HL-60 (cell line): ENCODE results near the gene SLC5A6.

ENCODE experiments used
- GABPA ChIP-seq: IDR thresholded peaks from 2 replicates; pipeline ENCODE4 v1.6.1; 2012; ENCODE audit warnings: low read depth
- POLR2AphosphoS5 ChIP-seq: IDR thresholded peaks from 2 replicates; pipeline ENCODE4 v1.6.1; 2012; ENCODE audit warnings: low read depth
- TF ChIP-seq, protein P1 (sequence below): IDR thresholded peaks from one replicate; pipeline ENCODE4 v1.5.1; 2011; ENCODE audit warnings: low read length, control low read depth, inconsistent platforms; ENCODE audit not compliant: insufficient read depth
- TF ChIP-seq, protein P2 (sequence below): IDR thresholded peaks from 2 replicates; pipeline ENCODE4 v1.6.1; 2012; ENCODE audit warnings: low read depth; ENCODE audit not compliant: insufficient replicate concordance

DNA sequence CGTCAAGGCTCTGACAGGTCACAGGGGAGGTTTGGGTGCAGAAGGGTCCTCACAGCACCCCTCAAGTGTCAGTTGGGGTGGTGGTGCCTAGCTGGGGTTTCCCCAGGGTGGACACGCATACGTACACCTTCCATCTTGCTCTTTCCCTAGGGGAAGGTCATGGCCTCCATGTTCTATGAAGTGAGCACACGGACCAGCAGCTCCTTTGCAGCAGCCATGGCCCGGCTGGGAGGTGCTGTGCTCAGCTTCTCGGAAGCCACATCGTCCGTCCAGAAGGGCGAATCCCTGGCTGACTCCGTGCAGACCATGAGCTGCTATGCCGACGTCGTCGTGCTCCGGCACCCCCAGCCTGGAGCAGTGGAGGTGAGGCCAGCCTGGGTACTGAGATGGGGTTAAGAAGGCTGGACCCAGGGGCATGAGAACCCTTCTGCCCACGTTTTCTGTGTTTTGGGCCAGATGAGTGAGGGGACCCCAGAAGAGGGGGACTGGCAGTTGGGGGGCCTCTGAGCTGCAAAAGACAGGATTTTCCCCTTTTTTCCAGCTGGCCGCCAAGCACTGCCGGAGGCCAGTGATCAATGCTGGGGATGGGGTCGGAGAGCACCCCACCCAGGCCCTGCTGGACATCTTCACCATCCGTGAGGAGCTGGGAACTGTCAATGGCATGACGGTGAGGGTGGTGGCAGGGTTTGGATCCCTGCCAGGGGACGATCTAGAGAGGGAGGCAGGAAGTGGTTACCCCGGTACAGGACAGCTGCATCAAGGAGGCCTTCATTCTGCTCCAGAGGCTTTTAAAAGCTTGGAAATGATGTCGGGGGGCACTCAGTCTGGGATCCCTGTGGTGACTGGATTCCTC lies 29.9 kb upstream of the SLC5A6 start:
- TF ChIP-seq GABPA (no peak), POLR2AphosphoS5 (no peak)
- TF ChIP-seq, protein P1, sequence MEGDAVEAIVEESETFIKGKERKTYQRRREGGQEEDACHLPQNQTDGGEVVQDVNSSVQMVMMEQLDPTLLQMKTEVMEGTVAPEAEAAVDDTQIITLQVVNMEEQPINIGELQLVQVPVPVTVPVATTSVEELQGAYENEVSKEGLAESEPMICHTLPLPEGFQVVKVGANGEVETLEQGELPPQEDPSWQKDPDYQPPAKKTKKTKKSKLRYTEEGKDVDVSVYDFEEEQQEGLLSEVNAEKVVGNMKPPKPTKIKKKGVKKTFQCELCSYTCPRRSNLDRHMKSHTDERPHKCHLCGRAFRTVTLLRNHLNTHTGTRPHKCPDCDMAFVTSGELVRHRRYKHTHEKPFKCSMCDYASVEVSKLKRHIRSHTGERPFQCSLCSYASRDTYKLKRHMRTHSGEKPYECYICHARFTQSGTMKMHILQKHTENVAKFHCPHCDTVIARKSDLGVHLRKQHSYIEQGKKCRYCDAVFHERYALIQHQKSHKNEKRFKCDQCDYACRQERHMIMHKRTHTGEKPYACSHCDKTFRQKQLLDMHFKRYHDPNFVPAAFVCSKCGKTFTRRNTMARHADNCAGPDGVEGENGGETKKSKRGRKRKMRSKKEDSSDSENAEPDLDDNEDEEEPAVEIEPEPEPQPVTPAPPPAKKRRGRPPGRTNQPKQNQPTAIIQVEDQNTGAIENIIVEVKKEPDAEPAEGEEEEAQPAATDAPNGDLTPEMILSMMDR, result no peak
- TF ChIP-seq, protein P2, sequence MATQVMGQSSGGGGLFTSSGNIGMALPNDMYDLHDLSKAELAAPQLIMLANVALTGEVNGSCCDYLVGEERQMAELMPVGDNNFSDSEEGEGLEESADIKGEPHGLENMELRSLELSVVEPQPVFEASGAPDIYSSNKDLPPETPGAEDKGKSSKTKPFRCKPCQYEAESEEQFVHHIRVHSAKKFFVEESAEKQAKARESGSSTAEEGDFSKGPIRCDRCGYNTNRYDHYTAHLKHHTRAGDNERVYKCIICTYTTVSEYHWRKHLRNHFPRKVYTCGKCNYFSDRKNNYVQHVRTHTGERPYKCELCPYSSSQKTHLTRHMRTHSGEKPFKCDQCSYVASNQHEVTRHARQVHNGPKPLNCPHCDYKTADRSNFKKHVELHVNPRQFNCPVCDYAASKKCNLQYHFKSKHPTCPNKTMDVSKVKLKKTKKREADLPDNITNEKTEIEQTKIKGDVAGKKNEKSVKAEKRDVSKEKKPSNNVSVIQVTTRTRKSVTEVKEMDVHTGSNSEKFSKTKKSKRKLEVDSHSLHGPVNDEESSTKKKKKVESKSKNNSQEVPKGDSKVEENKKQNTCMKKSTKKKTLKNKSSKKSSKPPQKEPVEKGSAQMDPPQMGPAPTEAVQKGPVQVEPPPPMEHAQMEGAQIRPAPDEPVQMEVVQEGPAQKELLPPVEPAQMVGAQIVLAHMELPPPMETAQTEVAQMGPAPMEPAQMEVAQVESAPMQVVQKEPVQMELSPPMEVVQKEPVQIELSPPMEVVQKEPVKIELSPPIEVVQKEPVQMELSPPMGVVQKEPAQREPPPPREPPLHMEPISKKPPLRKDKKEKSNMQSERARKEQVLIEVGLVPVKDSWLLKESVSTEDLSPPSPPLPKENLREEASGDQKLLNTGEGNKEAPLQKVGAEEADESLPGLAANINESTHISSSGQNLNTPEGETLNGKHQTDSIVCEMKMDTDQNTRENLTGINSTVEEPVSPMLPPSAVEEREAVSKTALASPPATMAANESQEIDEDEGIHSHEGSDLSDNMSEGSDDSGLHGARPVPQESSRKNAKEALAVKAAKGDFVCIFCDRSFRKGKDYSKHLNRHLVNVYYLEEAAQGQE, result no peak
